GM06990 (cell line): Measurements from ENCODE around the gene ODF4.

Experiments used
- DNase-seq: peaks from one replicate; pipeline ENCODE4 v3.0.0-alpha.2; 2011; ENCODE audit not compliant: insufficient read length; ENCODE audit errors: extremely low read depth
- H3K27me3 ChIP-seq: replicated peaks from 2 replicates; pipeline ENCODE4 v1.6.0; 2011; ENCODE audit warnings: low read length; ENCODE audit not compliant: control insufficient read depth, insufficient read depth
- H3K36me3 ChIP-seq: 2 replicates; pipeline ENCODE4 v1.5.1; 2011; ENCODE audit warnings: low read length; ENCODE audit not compliant: control insufficient read depth, insufficient read depth
- H3K4me3 ChIP-seq: replicated peaks from 2 replicates; pipeline ENCODE4 v1.5.1; 2011; ENCODE audit warnings: low read depth, mild to moderate bottlenecking, control low read depth, low read length
- CTCF ChIP-seq: IDR thresholded peaks from 2 replicates; pipeline ENCODE4 v1.5.1; 2011; ENCODE audit warnings: low read length, control low read depth, mild to moderate bottlenecking, inconsistent platforms; ENCODE audit not compliant: insufficient read depth, poor library complexity, severe bottlenecking

Gene ODF4

GRCh38 chr17:8354236-8354635 lies 14.6 kb downstream of the ODF4 start:
- TF ChIP-seq CTCF: no peak
- Histone ChIP-seq H3K27me3 (no peaks in the 10 kb centered on the region), H3K4me3 (no peak overlapping the region), H3K36me3 (no peaks in the 10 kb centered on the region)
- no peak for DNase-seq

- Histone ChIP-seq H3K4me3 (no peak overlapping the region), H3K27me3 (no peaks in the 10 kb centered on the region), H3K36me3 (no peaks in the 10 kb centered on the region)
- TF ChIP-seq CTCF: no peak
- no peak for DNase-seq
Observed at GRCh38 chr17:8357910-8358309, 18.3 kb downstream of the ODF4 start.

GRCh38 chr17:8359769-8360168 lies 20.1 kb downstream of the ODF4 start:
- Histone ChIP-seq H3K36me3 (no peaks in the 10 kb centered on the region), H3K4me3 (no peak overlapping the region), H3K27me3 (no peaks in the 10 kb centered on the region)
- no peak for TF ChIP-seq CTCF
- DNase-seq: no peak

- H3K27me3 ChIP-seq: no peaks in the 10 kb centered on the region
- DNase-seq: no peak
- TF ChIP-seq CTCF: no peak
- no peak overlapping the region for H3K4me3 ChIP-seq
- no peaks in the 10 kb centered on the region for H3K36me3 ChIP-seq
Observed at GRCh38 chr17:8360260-8360659, 20.6 kb downstream of the ODF4 start.

GRCh38 chr17:8360751-8361150 lies 21.1 kb downstream of the ODF4 start:
- Histone ChIP-seq H3K27me3 (no peaks in the 10 kb centered on the region), H3K4me3 (no peak overlapping the region), H3K36me3 (no peaks in the 10 kb centered on the region)
- TF ChIP-seq CTCF: no peak
- DNase-seq: no peak

GRCh38 chr17:8362651-8363332 lies 23.2 kb downstream of the ODF4 start:
- Histone ChIP-seq H3K27me3 (no peaks in the 10 kb centered on the region), H3K4me3 (no peak overlapping the region), H3K36me3 (no peaks in the 10 kb centered on the region)
- DNase-seq: no peak
- TF ChIP-seq CTCF: no peak
